Measurements from ENCODE around the gene ASB1. TPM values are rescaled to one million over a fixed set of nuclear protein-coding genes. Genes with fewer than 3 reads are reported as not detected.
"Not testable (repeated sequence)": the region's sequence is repeated elsewhere in the genome, so short reads cannot be mapped to it uniquely, and the experiment has no call there.

Gene ASB1
- total RNA-seq, 1 donor from 2014 or later, result 57.5 TPM

DNA sequence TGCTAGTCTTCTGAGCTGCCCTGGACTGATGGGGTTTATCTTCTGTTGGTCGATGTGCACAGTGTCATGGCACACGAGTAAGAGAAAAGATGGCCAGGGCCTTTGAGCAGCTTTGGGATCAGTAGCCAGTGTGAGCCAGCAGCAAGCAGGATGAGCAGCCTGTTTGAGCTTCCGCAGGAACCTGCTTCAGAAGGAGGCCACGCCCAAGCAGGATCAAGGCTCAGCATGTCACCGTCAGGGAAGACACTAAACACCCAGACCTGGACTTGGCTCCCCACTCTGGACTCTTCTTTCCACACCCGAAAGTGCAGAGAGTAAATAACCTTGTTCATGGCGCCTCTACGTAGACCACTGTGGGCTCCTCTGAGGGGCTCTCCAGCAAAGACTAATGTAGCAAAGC, 25.2 kb upstream of the ASB1 start:
- intact Hi-C loops (cut with DNase I), result no loop called here
- DNase-seq (ENCODE audit: missing footprints) (no peak), ATAC-seq (no peak)

DNA sequence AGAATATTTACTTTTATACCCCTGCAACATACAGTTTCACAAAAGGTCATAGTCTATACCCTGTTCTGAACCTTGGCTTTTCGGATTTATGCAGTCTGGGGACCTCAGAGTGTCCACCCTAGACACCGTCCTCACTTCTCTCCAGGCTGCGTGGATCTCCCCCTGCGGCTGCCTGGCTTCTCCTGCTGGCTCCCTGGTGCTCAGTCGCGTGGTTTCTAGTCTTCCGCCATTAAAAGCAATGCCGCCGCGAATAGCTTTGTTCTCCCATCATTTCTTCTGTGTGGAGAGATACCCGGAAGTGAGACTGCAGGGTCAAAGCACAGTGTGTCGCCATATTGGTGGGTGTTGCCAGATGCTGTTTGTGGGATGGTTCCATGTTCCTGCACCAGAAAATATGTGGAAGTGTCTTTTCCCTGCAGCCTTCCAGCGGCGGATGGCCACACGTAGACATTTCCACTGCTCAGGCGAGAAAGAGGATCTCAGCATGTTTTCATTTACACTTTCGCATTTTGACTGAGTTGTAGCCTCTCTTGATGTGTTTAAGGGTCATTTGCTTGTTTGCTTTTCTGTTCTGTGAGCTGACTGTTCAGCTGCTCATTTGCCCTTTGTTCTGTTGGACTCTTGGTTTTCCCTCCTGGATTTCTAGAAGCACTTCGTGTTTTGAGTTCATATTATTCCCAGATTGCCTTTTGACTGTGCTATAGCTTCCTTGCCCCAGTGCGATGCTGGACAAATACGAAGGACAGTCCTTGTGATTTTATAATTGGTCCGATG, 22.9 kb upstream of the ASB1 start:
- DNase-seq (ENCODE audit: missing footprints) (no peak), ATAC-seq (no peak)
- intact Hi-C loops (cut with DNase I), result no loop called here

DNA sequence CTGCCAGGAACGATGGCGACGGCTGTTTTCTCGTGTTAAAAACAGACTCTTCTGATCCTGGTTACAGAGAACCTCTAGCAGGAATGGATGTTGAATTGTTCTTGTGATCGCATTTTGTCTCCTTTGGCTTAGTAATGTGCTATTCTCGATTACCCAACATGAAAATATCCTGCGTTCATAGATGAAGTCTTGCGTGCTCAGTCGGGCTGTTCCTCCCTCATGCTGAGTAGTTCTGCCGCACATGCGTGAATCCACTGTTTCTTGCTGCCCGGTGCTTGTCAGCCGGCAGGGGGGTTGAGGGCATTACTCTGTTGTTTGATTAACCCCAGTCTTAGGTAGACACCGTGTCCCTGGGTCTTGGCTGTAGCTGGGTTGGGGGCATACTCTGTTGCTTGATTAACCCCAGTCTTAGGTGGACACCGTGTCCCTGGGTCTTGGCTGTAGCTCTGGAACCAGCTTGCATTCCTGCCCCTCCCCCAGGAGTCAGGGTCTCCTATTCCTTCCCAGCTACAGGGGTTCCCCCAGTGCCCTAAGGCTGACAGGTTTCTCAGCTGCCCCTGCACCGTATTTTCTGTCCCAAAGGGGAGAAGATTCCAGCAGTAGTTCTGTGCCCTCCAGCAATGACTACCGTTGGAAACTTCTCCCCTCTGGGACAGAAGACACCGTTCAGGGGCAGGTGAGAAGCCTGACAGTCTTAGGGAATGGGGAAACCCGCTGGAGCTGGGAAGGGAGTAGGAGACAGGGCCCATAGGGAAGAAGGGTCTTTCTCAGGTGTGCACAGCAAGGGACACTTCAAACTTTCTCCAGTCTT, 22.1 kb upstream of the ASB1 start:
- DNase-seq (ENCODE audit: missing footprints) (no peak), ATAC-seq (no peak)
- intact Hi-C loops (cut with DNase I), result no loop called here

DNA sequence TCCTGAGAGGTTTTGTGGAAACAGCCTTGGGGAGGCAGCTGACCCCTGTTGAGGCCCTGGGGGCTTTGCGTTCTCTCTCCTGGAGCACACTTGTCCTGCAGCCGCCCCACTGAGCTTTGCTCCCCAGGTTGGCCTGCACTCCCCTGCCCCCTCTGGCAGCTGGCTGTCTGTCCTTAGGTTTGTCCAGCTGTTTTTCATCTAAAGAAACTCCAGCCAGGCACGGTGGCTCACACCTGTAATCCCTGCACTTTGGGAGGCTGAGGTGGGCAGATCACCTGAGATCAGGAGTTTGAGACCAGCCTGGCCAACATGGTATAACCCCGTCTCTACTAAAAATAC, 21.5 kb upstream of the ASB1 start:
- ATAC-seq; DNase-seq (ENCODE audit: missing footprints); intact Hi-C loops (cut with DNase I): not testable (repeated sequence)

DNA sequence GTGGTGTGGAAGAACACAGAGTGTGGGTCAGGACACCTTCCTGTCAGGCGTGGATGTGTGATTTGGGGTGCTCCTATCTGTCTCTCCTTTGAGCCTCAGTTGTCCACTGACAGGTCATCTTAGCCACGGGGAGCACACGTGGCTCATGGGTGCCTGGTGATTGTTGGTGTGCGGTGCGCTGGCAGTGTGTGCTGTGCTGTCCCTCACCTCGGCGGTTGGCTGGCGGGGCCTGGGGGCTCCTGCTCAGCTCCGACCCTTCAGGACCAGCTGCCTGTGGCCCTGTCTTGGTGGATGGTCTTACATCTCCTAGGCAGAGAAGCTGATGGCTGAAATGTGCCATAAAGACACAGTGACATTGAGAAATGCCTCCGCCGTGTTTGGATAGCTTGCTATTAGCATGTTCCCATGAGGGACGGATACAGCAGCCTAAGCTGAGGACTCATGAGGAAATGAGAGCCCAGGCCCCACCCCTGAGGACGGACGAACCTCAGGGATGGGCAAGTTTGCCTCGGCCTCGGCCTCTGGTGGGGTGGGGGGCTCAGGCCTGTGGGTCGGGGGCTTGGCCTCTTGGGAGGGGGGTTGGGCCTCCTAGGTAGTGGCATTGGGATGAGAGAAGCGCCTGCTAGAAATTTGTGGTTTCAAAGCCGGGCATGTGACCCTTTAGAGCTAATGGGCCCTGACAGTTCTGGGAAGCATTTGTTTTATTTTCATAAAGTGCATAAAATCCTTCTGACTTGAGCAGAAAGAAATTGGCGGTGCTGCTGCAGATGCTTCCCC, 20.3 kb upstream of the ASB1 start:
- DNase-seq (ENCODE audit: missing footprints) (no peak), ATAC-seq (no peak)
- intact Hi-C loops (cut with DNase I), result no loop called here

- intact Hi-C loops (cut with DNase I), result no loop called here
- no peak for DNase-seq (ENCODE audit: missing footprints)
- no peak for ATAC-seq
These were observed 19.8 kb upstream of the ASB1 start for GRCh38 chr2:238406998-238407285.

DNA sequence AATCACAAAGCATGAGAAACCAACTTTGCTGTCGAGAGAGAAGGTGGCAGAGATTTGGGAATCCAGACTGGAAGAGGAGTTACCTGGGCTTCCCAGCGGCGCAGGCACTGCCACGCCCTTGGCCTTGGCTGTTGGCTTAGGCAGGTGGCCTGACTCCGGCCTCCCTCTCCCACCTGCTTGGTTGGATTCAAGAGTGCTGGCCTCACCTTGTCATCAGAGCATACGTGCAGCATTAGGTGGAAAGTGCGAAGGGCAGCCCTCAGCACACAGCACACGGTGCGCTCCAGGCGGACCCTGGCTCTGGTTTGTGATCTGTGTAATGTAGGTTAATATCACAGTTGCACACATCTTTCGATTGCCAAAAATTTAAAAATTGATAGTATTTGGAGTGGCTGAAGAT, 19.2 kb upstream of the ASB1 start:
- ATAC-seq (no peak), DNase-seq (ENCODE audit: missing footprints) (no peak)
- intact Hi-C loops (cut with DNase I), result no loop called here

DNA sequence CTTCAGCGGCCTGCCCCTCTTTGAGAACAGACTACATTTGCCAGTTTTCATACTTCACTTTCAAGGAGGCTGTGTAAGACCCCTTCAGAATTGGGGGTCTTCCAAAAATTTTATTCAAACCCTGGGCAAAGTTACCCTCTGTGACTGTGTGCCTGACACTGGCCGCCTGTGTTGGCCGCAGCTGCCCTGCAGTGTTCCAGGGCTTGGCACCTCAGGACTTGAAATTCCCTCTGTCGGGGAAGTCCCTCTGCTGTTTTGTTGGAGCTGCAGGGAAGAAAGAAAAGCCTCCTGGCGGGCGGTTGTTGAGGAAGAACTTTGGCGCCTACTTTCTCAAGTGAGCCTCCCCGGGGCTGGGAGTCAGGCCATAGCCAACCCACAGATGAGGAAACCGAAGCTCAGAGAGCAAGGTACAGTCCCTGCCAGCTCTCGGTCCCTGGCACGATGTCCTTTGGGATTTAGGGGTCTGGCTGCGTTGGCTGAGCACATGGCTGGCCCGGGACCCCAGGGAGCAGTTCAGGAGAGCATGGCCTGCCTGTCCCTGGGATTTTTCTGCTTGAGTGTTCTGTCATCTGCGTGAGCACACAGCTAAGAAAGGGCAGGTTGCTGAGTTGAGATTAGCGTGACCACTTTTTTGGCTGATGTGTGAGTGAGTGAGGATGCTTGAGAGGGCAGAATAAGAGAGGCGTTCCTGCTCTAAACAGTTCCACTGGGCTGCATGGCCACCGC, 17.9 kb upstream of the ASB1 start:
- DNase-seq (ENCODE audit: missing footprints) (no peak), ATAC-seq (peak; percentile 68)
- intact Hi-C loops (cut with DNase I), result no loop called here

- no peak for ATAC-seq
- no peak for DNase-seq (ENCODE audit: missing footprints)
- intact Hi-C loops (cut with DNase I), result no loop called here
These were observed 17.2 kb upstream of the ASB1 start for GRCh38 chr2:238409341-238410199.

DNA sequence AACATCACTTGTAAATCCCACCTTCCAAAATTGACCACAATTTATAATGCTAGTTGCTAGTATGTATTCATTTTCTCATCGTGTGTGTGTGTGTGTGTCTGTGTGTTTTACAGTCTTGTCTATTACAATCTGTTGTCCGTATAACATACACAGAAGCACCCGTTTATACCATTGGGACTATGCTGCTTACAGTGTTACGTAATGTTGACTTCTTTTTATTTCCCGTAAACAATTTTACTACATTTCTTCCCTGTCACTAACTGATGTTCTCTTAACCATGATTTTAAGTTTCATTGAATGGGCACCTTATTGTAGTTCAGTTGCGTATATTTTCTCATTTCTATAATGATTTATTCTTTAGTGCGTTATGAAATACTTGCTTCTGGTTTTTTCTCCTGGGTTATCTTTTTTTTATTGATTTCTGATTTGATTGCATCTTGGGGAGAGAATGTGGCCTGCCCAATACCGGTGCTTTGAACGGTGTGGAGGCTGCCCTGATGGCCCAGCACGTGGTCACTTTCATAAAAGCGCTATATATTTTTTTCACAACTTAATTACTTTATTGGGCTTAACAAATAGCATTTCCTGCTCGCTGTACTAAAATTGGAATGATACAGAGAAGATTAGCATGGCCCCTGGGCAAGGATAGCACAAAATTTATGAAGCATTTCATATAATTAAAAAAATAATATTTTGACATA, 14.5 kb upstream of the ASB1 start:
- ATAC-seq (no peak), DNase-seq (ENCODE audit: missing footprints) (no peak)
- intact Hi-C loops (cut with DNase I), result no loop called here

DNA sequence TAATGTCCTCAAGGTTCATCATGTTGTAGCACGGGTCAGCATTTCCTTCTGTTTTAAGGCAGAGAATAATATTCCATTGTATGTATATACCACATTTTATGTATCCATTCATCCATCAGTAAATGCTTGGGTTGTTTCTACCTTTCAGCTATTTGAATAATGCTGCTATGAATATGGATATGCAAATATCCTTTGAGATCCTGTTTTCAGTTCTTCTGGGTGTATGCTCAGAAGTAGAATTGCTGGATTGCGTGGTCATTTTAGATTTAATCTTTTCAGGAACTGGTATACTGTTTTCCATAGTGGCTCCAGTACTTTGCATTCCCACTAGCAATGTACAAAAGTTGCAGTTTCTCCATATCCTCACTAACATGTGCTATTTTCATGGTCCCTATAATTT, 13.4 kb upstream of the ASB1 start:
- DNase-seq (ENCODE audit: missing footprints) (no peak), ATAC-seq (no peak)
- intact Hi-C loops (cut with DNase I), result no loop called here

- ATAC-seq (no peak), DNase-seq (ENCODE audit: missing footprints) (no peak)
- intact Hi-C loops (cut with DNase I), result no loop called here
These were observed 11.5 kb upstream of the ASB1 start for GRCh38 chr2:238415036-238415764.

- ATAC-seq, result no peak
- intact Hi-C loops (cut with DNase I), result no loop called here
- no peak for DNase-seq (ENCODE audit: missing footprints)
These were observed 10.8 kb upstream of the ASB1 start for GRCh38 chr2:238415893-238416292.

GRCh38 chr2:238418196-238418998, 8.3 kb upstream of the ASB1 start:
- ATAC-seq (no peak), DNase-seq (ENCODE audit: missing footprints) (no peak)
- intact Hi-C loops (cut with DNase I), result no loop called here

DNA sequence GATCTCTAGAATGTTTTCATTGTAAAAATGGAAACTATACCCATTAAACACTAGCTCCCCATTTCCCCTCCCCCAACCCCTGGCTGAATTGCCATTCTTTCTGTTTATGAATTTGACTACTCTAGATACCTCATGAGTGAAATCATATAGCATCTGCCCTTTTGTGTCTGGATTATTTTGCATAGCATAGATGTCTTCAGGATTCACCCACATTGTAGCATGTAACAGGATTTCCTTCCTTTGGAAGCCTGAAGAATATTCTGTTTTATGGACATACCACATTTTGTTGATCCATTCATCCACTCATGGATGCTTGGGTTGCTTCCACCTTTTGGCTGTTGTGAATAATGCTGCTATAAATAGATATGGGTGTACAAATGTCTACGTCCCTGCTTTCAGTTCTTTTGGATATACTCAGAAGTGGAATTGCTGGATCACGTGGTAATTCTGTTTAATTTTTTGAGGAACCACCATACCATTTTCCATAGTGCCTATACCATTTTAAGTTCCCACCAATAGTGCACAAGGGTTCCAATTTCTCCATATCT, 7.7 kb upstream of the ASB1 start:
- intact Hi-C loops (cut with DNase I), result no loop called here
- ATAC-seq (no peak), DNase-seq (ENCODE audit: missing footprints) (no peak)

DNA sequence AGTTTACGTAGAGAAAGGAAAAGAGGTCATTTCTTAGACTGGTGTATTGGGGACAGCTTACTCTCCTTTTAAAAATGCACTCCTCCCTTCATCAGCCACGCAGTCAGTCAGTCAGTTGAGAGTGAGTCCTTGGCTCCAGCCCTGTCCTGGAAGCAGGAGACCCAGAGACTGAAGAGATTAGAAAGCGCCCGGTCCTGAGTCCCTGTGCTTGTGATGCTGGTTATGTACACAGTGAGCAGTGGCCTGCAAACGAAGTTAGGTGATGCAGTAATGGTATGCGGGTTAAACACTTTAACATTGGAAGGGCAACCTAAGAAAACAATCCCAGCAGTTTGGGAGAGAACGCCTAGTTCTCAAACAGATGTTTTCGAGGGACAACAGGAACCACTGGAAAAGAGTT, 6.3 kb upstream of the ASB1 start:
- intact Hi-C loops (cut with DNase I), result no loop called here
- no peak for DNase-seq (ENCODE audit: missing footprints)
- no peak for ATAC-seq
